HG03571 (cell line): ENCODE data around the gene GALNT2.

Source experiments
- ATAC-seq: cut with Tn5 transposase; IDR thresholded peaks from one replicate; pipeline ENCODE4 v1.9.1; 2021; ENCODE audit not compliant: unreplicated experiment

GALNT2 gene

GRCh38 chr1:230090194-230090711 is 23.2 kb downstream of the GALNT2 start:
- no peak for ATAC-seq

GRCh38 chr1:230091473-230092231 is 24.6 kb downstream of the GALNT2 start:
- no peak for ATAC-seq

DNA sequence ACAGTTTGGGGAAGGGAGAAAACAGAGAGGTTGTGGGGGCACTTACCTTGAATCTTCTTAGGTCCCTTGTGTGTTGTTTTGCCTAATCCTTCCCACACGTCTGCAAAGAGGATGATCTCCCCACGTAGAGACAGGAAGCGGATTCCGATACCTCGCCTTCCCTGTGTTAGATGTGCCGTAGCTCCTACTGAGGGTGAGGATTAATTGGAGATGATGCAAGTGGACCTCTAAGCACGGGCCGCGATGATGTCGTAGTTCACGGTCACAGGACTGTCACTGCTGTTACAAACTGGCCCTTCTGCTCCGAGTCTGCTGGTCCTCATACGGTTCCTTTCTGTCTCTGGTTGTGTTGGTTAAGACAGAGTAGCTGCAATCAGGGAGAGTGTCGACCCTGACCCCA is 27.7 kb downstream of the GALNT2 start:
- ATAC-seq = no peak

DNA sequence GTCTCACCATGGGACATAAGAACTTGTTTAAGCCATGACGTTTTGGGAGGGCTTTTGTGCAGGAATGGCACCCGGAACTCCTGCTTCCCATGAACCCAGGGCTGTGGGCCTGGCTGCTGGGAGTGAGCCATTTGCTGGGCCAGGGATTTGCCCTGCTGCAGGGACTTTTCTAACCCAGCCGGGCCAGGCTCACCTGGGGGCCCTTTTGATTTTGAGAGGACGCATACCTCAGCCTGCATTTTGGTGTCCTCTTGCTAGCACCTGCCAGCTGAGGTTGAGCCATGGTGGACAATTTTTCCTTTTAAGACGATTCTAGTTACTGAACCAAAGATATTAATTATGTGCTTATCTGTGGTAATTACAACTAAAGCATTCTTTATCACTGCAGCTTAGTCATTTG is 28.9 kb downstream of the GALNT2 start:
- ATAC-seq = no peak

GRCh38 chr1:230097370-230097769 is 30.3 kb downstream of the GALNT2 start:
- no peak for ATAC-seq

GRCh38 chr1:230098723-230099122 is 31.7 kb downstream of the GALNT2 start:
- no peak for ATAC-seq

DNA sequence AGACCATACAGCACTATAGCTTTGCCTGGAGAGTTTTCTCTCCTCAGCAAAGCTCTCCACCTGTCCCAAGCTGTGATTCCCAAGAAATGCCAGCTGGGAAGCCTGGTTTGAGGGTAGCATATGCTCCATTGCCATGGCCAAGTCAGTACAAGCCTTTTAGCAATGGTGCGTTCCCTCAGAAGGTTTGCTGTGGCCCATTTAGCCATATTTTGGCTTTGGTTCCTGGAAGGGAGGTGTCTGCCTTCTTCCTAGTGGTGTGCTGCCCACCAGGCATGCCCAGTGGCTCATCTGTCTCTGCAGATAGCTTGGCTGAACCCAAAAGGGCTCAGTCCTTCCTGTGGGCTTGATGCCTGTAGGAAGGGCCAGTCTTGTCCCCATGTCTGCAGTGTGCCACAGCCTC is 32.4 kb downstream of the GALNT2 start:
- ATAC-seq = no peak

DNA sequence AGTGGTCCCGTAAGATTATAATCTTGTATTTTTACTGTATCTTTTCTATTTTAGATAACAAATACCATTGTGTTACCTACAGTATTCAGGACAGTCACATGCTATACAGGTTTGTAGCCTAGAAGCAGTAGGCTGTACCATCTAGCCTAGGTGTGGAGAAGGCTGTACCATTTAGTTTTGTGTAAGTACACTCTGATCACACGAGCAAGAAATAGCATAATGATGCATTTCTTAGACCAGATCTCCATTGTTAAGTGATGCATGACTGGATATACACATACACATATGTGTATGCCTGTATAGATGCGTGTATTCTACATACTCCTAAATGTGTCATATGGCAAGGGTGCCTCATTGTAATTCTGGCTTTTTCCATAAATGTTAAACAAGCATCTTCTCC is 33.9 kb downstream of the GALNT2 start:
- ATAC-seq = no peak

- ATAC-seq = no peak
Observed at GRCh38 chr1:230101556-230101955, 34.5 kb downstream of the GALNT2 start.

DNA sequence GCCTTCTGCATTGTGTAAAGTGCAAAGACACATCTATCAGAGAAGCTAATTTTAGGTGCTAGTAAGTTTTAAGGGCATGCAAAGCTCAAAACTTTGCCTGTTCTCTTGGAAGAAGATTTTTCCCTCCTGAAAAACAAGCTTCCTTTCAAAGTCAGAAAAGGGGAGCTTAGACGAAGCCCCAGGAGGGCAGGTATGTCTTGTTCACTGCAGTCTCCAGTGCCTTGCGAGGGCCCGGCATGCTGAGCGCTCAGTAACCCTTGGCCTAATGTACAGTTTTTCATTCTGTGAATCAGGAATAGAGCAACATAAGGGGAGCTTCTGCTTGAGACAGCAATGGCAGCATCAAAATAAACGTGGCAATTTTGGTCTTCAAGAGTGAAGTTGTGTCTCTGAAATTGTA is 35.0 kb downstream of the GALNT2 start:
- ATAC-seq = no peak

GRCh38 chr1:230102472-230102871 is 35.4 kb downstream of the GALNT2 start:
- no peak for ATAC-seq

GRCh38 chr1:230103306-230104173 is 36.5 kb downstream of the GALNT2 start:
- no peak for ATAC-seq

GRCh38 chr1:230104395-230105244 is 37.6 kb downstream of the GALNT2 start:
- peak; percentile 48 for ATAC-seq

DNA sequence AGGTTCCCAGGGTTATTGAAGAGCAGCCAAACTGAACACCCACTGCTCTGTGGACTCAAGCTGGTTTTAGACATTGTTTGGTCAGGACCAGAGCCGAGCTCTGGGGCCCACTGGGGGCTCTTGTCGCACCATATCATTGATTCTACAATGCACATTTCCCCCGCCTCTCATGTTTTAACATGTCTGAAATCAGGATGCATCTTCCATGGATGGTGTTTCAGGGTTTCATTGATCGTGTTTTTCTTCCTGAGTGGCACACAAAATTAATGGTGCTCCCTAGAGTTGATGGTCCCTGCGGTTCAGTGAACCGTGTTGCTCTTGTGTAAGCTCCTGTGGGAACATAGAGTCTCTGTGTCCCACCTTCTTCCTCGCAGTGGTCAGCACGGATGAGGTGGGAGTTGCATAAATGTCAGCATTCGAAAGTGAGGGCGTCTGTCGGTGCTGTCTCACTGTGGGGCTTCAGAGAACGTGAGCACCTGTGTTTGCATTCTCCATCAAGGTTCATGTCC is 38.3 kb downstream of the GALNT2 start:
- ATAC-seq = no peak

DNA sequence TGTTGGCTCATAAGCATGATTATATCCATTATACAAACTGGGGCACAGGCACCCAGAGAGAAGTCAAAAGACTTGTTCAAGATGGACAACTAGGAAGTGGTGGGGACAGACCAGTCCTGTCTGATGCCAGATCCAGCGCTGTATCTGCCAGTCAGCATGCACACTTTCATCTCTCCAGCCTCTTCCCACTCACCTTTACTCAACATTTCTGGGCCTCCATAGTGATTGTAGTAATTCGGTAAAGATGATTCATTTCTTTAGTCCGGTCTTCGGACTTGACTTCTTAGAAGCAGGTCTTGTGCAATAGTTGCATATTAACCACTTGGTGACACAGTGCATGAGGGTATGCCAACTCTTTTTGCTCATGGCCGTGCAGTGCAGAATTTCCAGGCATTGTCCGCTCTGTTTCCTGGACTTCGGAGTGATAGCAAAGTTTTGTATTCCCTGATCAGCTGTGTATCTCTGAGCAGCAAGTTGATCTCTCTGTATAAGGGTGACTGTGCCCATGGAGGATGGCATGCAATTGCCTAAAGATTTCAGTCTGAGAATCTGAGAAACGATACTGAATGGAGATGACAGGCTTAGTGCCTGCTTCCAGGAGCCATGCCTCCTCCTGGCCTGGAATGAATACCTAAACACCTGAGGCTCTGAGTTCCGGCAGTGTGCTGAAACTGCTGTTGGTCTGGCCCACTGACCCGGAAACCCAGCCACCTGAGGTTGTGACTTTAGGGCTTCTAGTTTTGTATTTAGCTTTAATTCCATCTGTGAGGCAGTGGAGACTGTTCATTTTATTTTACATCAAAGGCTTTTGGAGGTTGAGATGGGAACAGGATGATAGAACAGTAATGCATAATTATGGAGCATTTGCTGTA is 39.0 kb downstream of the GALNT2 start:
- ATAC-seq = peak; percentile 39

DNA sequence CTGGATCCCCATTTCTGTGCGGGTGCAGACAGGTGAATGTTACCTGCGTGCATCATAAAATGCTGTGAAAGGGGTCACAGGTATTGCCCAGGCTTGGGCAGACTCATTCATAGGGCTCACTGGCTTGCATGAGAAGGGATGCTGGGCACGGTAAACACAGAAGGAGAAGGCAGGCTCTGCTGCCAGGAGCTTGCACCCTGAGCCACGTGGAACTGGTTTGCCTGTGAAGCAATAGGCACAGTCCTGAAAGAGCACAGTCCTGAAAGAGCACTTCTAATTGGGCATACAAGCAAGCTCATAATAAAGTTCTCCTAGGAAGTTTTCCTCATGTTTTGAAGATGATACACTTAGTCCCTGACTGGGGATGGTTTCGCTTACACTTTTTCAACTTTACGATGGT is 40.9 kb downstream of the GALNT2 start:
- no peak for ATAC-seq

GRCh38 chr1:230108580-230108979 is 41.5 kb downstream of the GALNT2 start:
- ATAC-seq = no peak

- no peak for ATAC-seq
Observed at GRCh38 chr1:230109066-230109465, 42.0 kb downstream of the GALNT2 start.

DNA sequence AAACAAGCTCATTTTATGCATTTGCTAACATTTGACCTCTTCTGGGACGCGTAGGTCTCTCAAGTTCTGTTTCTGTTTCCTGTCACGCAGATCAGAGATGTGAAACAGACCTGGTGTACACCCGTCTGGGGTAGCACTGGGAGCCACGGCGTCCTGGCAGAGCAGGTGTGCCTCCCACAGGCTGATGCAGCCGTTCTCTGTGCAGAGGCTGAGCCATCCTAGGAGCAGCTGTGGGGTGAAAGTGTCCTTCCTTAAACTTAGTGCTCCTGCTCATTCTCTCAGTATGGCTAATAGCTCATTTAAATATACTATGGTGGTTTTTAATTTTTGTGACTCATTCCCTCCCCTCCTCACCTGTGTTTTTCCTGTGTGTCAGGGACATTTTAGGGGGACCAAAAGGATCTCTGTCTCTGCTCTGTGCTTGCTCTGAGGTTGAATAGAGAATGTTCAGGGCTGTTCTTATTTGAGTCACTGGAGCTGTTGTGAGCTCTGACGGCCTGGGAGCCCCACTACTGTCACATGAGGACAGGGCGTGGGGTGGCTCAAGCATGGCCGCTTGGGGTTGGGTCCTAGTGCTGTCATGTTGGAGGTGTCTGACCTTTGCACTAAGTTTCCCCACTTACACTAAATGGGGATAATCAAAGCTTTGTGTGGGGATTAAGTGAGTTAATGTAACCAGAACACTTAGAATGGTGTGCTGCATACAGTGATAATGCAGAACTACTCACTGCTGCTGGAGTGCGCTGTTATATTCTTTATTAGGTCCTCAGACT is 43.0 kb downstream of the GALNT2 start:
- ATAC-seq = peak; percentile 83
